ENCODE data around the gene ABHD4. TPM values are rescaled to one million over a fixed set of nuclear protein-coding genes. Genes with fewer than 3 reads are reported as not detected.
A peak's percentile ranks its signal among the peaks of the same experiment; 100 is the strongest.

Gene ABHD4
- total and polyA plus RNA-seq, 2 of the 4 experiments (the other 2 are of a cell fraction), result 5.0 to 22.0 TPM

DNA sequence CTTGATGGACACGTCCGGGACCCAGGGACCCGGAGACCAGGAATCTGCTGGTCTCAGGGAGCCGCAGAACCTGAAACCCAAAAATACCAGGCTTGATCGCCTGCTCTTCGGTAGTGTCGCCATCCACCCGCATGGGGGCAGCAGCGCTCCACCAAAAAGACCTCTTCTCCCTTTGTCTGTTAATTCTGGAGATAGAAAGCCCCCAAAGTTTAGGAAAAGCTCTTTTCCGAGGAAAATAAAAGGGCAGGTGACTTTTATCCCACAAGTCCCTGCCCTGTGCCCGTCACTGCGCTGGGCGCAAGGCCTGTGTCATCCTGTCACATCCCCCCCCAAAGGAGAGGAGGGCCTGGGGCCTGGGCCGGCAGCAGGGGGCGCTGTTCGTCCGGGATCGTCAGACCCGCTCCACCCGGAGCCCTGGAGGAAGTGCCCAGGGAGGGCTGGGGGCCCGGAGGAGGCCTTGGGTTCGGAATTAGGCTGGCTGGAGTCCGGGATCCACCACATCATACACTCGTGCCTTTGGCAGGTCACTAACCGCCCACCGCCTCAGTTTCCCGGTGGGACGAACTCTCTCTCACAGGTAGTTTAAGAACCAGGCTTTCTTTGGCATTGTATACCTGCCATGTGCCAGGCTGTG lies 41.0 kb upstream of the ABHD4 start:
- Histone ChIP-seq H3K9me1 (ENCODE audit: insufficient read depth, low read length) (peaks cover 8% of the 10 kb centered on the region), H2BK15ac (ENCODE audit: low read depth, low read length) (peak overlapping the region; percentile 84; the same call in 1 of the 3 replicates), H3K23ac (ENCODE audit: low read depth, low read length) (peak overlapping the region; percentile 76; the same call in 1 of the 2 replicates), H3K27me3 (ENCODE audit: control insufficient read depth, insufficient read depth, low read length) (no peaks in the 10 kb centered on the region), H3K14ac (replicated peaks; ENCODE audit: low read depth, low read length) (0 out of 2 replicates have a peak overlapping the region, but pooled peaks have one; percentile 65), H2AK5ac (ENCODE audit: low read depth, low read length) (peak overlapping the region; percentile 90), H4K5ac (ENCODE audit: low read depth, low read length) (peak overlapping the region; percentile 65), H3K4me2 (ENCODE audit: low read depth, low read length) (peak overlapping the region; percentile 75), H3K27ac (ENCODE audit: insufficient read depth, low read length) (peak overlapping the region; percentile 86), H3K4ac (ENCODE audit: low read depth, low read length) (peak overlapping the region; percentile 81), H3K9ac (ENCODE audit: low read depth, low read length) (peak overlapping the region; percentile 76), H3K18ac (ENCODE audit: low read depth, low read length) (peak overlapping the region; percentile 60; the same call in 1 of the 2 replicates), H2AFZ (replicated peaks; ENCODE audit: low read length, poor library complexity) (peak overlapping the region; percentile 93), H3K56ac (ENCODE audit: extremely low read depth, insufficient read depth, low read length) (peak overlapping the region; percentile 57; the same call in 1 of the 2 replicates), H2BK120ac (ENCODE audit: low read depth, low read length) (peak overlapping the region; percentile 91), H3K4me3 (ENCODE audit: insufficient read depth, low read depth, low read length) (peak overlapping the region; percentile 36), H4K91ac (ENCODE audit: insufficient read depth, low read depth, low read length) (peak overlapping the region; percentile 68), H3K9me3 (ENCODE audit: control insufficient read depth, insufficient read depth, low read length) (no peaks in the 10 kb centered on the region), H3K4me1 (ENCODE audit: control insufficient read depth, insufficient read depth, low read length) (peaks cover 13% of the 10 kb centered on the region), H4K20me1 (ENCODE audit: insufficient read depth, low read length) (no peaks in the 10 kb centered on the region), H2AK9ac (replicated peaks; ENCODE audit: low read depth, low read length, poor library complexity) (peak overlapping the region; percentile 81), H3K36me3 (ENCODE audit: control insufficient read depth, insufficient read depth, low read length) (no peaks in the 10 kb centered on the region), H2BK20ac (ENCODE audit: low read depth, low read length) (peak overlapping the region; percentile 86), H4K8ac (ENCODE audit: low read depth in 2 of 2, low read length in 2 of 2) (peak overlapping the region; percentile 68 to 74), H3K79me1 (ENCODE audit: low read depth in 1 of 2, low read length in 2 of 2) (peaks cover 0 to 5% of the 10 kb centered on the region in 2 experiments; a peak in 1 of 4 replicates), H2BK5ac (ENCODE audit: low read depth, low read length, poor library complexity, severe bottlenecking) (peak overlapping the region; percentile 81)
- BruUV-seq (replicated peaks), result no TSS peak
- TF ChIP-seq, protein P1, sequence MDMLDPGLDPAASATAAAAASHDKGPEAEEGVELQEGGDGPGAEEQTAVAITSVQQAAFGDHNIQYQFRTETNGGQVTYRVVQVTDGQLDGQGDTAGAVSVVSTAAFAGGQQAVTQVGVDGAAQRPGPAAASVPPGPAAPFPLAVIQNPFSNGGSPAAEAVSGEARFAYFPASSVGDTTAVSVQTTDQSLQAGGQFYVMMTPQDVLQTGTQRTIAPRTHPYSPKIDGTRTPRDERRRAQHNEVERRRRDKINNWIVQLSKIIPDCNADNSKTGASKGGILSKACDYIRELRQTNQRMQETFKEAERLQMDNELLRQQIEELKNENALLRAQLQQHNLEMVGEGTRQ (IDR thresholded peaks at IDR 0.05; ENCODE audit: low read depth, low read length), result no peak
- TF ChIP-seq SMC3 (IDR thresholded peaks at IDR 0.05; ENCODE audit: low read depth, low read length), result peak; percentile 54
- TF ChIP-seq, protein P2, sequence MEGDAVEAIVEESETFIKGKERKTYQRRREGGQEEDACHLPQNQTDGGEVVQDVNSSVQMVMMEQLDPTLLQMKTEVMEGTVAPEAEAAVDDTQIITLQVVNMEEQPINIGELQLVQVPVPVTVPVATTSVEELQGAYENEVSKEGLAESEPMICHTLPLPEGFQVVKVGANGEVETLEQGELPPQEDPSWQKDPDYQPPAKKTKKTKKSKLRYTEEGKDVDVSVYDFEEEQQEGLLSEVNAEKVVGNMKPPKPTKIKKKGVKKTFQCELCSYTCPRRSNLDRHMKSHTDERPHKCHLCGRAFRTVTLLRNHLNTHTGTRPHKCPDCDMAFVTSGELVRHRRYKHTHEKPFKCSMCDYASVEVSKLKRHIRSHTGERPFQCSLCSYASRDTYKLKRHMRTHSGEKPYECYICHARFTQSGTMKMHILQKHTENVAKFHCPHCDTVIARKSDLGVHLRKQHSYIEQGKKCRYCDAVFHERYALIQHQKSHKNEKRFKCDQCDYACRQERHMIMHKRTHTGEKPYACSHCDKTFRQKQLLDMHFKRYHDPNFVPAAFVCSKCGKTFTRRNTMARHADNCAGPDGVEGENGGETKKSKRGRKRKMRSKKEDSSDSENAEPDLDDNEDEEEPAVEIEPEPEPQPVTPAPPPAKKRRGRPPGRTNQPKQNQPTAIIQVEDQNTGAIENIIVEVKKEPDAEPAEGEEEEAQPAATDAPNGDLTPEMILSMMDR (conservative IDR thresholded peaks at IDR 0.05; ENCODE audit: low read depth, low read length), result peak; percentile 79
- peak; percentile 79 for TF ChIP-seq RAD21 (IDR thresholded peaks at IDR 0.05; ENCODE audit: low read length)
- peak; percentile 68; the same call in 1 of the 2 replicates for TF ChIP-seq MAZ (IDR thresholded peaks at IDR 0.05; ENCODE audit: borderline replicate concordance, low read depth, low read length)
- dilution Hi-C loops (cut with HindIII; ENCODE audit: low sequenced_read_pairs, unreplicated experiment), result no loop called here
- ChIA-PET CTCF (interaction anchor here (0.6 to 1.8 kb wide), 11 partner anchors 10 to 399 kb away, joined by 3 to 8 read pairs (median 3); no protein-coding TSS in a partner anchor), POLR2A (ENCODE audit: unreplicated experiment) (interaction anchor here (0.7 kb wide), 1 partner anchor 261 kb away, joined by 3 read pairs; no protein-coding TSS in a partner anchor)
- in situ Hi-C loops (cut with MboI; ENCODE audit: low sequenced_read_pairs), result loop anchor here (5.0 to 10.0 kb wide), 4 partner anchors 165 to 508 kb away; partner anchors contain the start of gene OXA1L
- peak; percentile 94 for ATAC-seq (ENCODE audit: low read depth)
- peak; percentile 64 for DNase-seq
- intact Hi-C loops (cut with micrococcal nuclease), result loop anchor here (1.0 to 10.0 kb wide), 11 partner anchors 96 to 748 kb away; partner anchors contain the start of genes BCL2L2, CDH24, MMP14 and OXA1L
- 0% methylated on average over 7 of the region's 28 CpGs; no CpG with 5 or more reads in 1 of the 2 experiments for WGBS, 2 experiments (ENCODE audit: extremely low coverage in 2 of 2, insufficient read length in 1 of 2)
